Ectodermal cell (in vitro differentiated cells): ENCODE data around the gene GATB.

Source experiments
- H3K27ac ChIP-seq: 2 replicates; pipeline ENCODE4 v1.7.0; 2013; ENCODE audit warnings: mild to moderate bottlenecking, low read depth, low read length; ENCODE audit not compliant: insufficient read depth, poor library complexity, severe bottlenecking
- H3K27me3 ChIP-seq: 2 replicates; pipeline ENCODE4 v1.7.0; 2013; ENCODE audit warnings: mild to moderate bottlenecking, low read length; ENCODE audit not compliant: insufficient read depth, control insufficient read depth, poor library complexity, severe bottlenecking
- H3K36me3 ChIP-seq: one replicate; pipeline ENCODE4 v1.7.0; 2013; ENCODE audit warnings: low read length; ENCODE audit not compliant: control insufficient read depth, insufficient read depth
- H3K4me1 ChIP-seq: one replicate; pipeline ENCODE4 v1.7.0; 2013; ENCODE audit warnings: low read length; ENCODE audit not compliant: control insufficient read depth, insufficient read depth
- H3K4me3 ChIP-seq: 2 replicates; pipeline ENCODE4 v1.7.0; 2013; ENCODE audit warnings: low read depth, low read length, control low read depth; ENCODE audit not compliant: insufficient read depth
- H3K9me3 ChIP-seq: 2 replicates; pipeline ENCODE4 v1.7.0; 2013; ENCODE audit warnings: mild to moderate bottlenecking, low read length, moderate library complexity; ENCODE audit not compliant: control insufficient read depth
- WGBS, 2 experiments: methylation state at CpG; one replicate each; pipeline ENCODE4 v1.1.7; 2013; ENCODE audit warnings: missing lambda C conversion rate in 2 of 2; 5-methylcytosine and 5-hydroxymethylcytosine counted together

Gene GATB

DNA sequence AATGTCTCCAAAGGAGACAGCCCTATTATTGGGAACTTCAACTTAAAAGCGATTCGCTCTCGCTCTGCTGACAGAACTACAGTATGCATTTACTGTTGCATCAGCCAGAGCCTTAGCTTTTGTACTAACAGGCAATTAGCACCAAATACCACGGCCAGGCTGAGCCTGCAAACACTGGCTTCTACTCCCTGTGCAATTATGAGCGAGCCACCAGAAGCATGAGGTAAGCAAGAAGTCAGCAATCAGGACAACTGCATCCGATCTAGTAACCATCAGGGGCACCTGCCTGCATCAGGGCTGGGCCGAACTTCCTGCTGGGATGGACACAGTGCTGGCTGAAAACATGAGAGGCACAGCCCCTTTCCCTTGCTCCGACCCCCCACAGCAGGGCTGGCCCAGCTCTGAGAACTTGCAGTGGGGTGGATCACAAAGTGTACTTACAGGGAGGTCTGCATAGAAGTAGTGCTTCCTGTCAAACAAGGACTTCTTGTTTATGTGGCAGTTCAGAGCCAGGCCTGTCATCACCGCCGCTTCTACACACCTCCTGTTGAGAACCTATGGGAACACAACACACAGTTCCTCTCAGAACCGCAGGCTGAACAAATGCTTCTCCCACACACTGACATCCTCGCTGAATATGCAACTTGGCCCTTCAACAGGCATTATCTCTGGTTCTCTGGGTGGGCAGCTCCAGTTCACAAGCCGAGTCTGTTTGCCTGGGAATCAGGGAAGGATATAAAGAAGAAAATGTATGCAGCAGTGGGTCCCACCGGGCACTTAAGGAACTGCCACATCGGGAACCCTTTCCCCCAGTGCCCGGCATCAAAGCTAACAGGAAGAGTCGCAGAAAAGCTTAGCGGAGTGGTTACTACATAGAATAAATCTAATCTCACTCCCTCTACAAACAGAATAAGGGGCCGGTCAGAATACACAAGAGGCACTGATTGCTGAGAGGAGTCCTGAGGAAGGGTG, 41.5 kb downstream of the GATB start:
- Histone ChIP-seq H3K9me3 (no peaks in the 10 kb centered on the region), H3K4me3 (no peak overlapping the region), H3K36me3 (no peaks in the 10 kb centered on the region), H3K4me1 (peaks cover 23% of the 10 kb centered on the region), H3K27me3 (no peaks in the 10 kb centered on the region), H3K27ac (no peak overlapping the region)
- 77 to 82% methylated on average over 19 of the region's 19 CpGs for WGBS, 2 experiments

GRCh38 chr4:151717909-151718628, 42.7 kb downstream of the GATB start:
- Histone ChIP-seq H3K36me3 (no peaks in the 10 kb centered on the region), H3K9me3 (no peaks in the 10 kb centered on the region), H3K27ac (no peak overlapping the region), H3K4me1 (peaks cover 23% of the 10 kb centered on the region), H3K27me3 (no peaks in the 10 kb centered on the region), H3K4me3 (no peak overlapping the region)
- 93 to 98% methylated on average over 10 of the region's 10 CpGs for WGBS, 2 experiments

DNA sequence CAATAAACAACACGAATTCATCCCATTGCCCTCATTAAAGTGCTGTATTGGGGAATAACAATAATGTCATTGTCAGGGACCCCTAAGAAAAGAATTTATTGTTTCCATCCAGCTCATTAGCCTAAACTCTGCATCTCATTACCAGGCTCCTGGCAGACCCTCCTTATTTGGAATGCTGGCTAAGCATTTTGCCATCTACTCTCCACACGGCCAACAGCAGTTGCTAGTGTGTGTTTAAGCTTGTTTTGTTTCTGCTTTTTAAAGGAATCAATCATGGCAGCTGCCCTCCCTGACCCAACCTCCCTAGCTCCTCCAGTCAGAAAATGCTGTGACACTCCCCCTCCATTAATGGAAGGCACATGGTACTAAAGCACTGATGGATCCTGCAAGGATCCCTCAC, 43.5 kb downstream of the GATB start:
- Histone ChIP-seq H3K4me3 (no peak overlapping the region), H3K4me1 (peaks cover 23% of the 10 kb centered on the region), H3K27ac (no peak overlapping the region), H3K9me3 (no peaks in the 10 kb centered on the region), H3K36me3 (no peaks in the 10 kb centered on the region), H3K27me3 (no peaks in the 10 kb centered on the region)
- WGBS, 2 experiments, result 79 to 88% methylated on average over 1 to 2 of the region's 2 CpGs

DNA sequence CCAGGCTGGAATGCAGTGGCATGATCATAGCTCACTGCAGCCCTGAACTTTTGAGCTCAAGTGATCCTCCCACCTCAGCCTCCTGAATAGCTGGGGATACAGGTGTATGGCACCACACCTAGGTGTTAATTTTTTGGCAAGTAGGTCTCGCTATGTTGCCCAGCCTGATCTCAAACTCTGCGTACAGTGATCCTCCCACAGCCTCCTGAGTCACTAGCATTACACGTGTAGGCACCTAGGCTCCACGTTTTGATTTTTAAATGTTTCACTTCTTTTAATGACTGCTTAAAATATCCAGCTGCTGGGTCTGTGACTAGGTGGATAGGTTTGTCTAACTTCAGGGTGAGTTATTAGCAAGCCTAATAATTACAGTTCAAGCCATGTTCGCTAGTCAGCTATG, 44.5 kb downstream of the GATB start:
- 85% methylated on average over 5 of the region's 5 CpGs for WGBS, 2 experiments
- no peak overlapping the region for H3K4me3 ChIP-seq
- H3K36me3 ChIP-seq, result no peaks in the 10 kb centered on the region
- H3K9me3 ChIP-seq, result no peaks in the 10 kb centered on the region
- no peaks in the 10 kb centered on the region for H3K27me3 ChIP-seq
- peaks cover 23% of the 10 kb centered on the region for H3K4me1 ChIP-seq
- no peak overlapping the region for H3K27ac ChIP-seq

- H3K27ac ChIP-seq, result no peak overlapping the region
- no peaks in the 10 kb centered on the region for H3K27me3 ChIP-seq
- no peak overlapping the region for H3K4me3 ChIP-seq
- peaks cover 23% of the 10 kb centered on the region for H3K4me1 ChIP-seq
- WGBS, 2 experiments, result 34 to 60% methylated on average over 3 of the region's 3 CpGs
- no peaks in the 10 kb centered on the region for H3K36me3 ChIP-seq
- no peaks in the 10 kb centered on the region for H3K9me3 ChIP-seq
Measured at GRCh38 chr4:151715881-151716280, 44.9 kb downstream of the GATB start.

GRCh38 chr4:151712777-151713176, 48.0 kb downstream of the GATB start:
- 83 to 94% methylated on average over 2 to 4 of the region's 4 CpGs for WGBS, 2 experiments
- H3K27me3 ChIP-seq, result no peaks in the 10 kb centered on the region
- no peak overlapping the region for H3K27ac ChIP-seq
- H3K36me3 ChIP-seq, result no peaks in the 10 kb centered on the region
- peaks cover 4% of the 10 kb centered on the region for H3K4me1 ChIP-seq
- H3K9me3 ChIP-seq, result no peaks in the 10 kb centered on the region
- H3K4me3 ChIP-seq, result no peak overlapping the region

- no peak overlapping the region for H3K27ac ChIP-seq
- no peak overlapping the region for H3K4me3 ChIP-seq
- H3K4me1 ChIP-seq, result no peaks in the 10 kb centered on the region
- H3K27me3 ChIP-seq, result no peaks in the 10 kb centered on the region
- 83 to 84% methylated on average over 7 of the region's 7 CpGs for WGBS, 2 experiments
- no peaks in the 10 kb centered on the region for H3K9me3 ChIP-seq
- no peaks in the 10 kb centered on the region for H3K36me3 ChIP-seq
Measured at GRCh38 chr4:151711646-151712045, 49.2 kb downstream of the GATB start.

- no peaks in the 10 kb centered on the region for H3K27me3 ChIP-seq
- no peak overlapping the region for H3K4me3 ChIP-seq
- H3K27ac ChIP-seq, result no peak overlapping the region
- no peaks in the 10 kb centered on the region for H3K9me3 ChIP-seq
- H3K4me1 ChIP-seq, result no peaks in the 10 kb centered on the region
- WGBS, 2 experiments, result 92 to 94% methylated on average over 7 of the region's 7 CpGs
- no peaks in the 10 kb centered on the region for H3K36me3 ChIP-seq
Measured at GRCh38 chr4:151709587-151709986, 51.2 kb downstream of the GATB start.

DNA sequence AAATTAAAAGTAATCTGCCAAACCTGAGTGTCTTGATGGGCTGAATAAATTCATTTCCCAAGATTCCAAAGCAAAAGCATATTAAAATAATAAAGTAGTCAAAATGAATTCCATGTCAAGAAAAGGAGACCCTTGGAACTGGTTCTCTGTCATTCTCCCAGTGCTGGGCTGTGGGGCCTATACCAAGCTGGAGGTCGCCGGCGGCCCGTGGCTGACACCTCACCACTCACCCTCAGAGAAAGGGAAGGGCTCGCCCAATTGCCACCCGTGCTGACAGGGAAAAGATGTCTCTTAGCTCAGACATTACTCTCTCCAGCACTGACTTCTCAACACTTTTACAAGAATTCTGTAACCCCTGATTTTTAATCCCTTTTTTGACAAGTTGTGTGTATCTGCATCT, 51.7 kb downstream of the GATB start:
- Histone ChIP-seq H3K36me3 (no peaks in the 10 kb centered on the region), H3K9me3 (no peaks in the 10 kb centered on the region), H3K4me1 (no peaks in the 10 kb centered on the region), H3K27me3 (no peaks in the 10 kb centered on the region), H3K27ac (no peak overlapping the region), H3K4me3 (no peak overlapping the region)
- 91 to 95% methylated on average over 6 of the region's 6 CpGs for WGBS, 2 experiments

DNA sequence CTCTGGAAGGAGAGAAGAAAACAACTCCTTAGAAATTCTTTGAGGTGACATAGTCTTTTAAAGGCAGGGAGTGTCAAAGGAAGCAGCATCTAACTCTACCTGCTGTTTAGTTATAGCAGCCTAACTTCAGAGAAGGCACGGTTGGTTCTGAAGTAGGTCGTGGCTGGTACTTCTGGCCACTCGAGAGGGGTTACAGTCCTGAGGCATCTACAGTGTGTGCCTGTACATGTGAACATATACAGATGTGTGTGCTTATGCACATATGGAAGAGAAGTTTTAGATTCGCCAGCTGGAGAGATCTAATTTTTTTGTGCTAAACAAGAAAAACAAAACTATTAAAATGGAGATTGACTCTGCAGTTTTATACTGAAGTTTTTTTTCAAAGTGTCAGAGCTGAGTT, 52.7 kb downstream of the GATB start:
- H3K27ac ChIP-seq, result no peak overlapping the region
- H3K36me3 ChIP-seq, result no peaks in the 10 kb centered on the region
- 90 to 99% methylated on average over 4 of the region's 4 CpGs for whole genome bisulfite sequencing, 2 experiments
- no peaks in the 10 kb centered on the region for H3K9me3 ChIP-seq
- no peak overlapping the region for H3K4me3 ChIP-seq
- no peaks in the 10 kb centered on the region for H3K4me1 ChIP-seq
- H3K27me3 ChIP-seq, result no peaks in the 10 kb centered on the region
